Thyroid gland (tissue), 4 donors: ENCODE results near the gene BCKDHA.

Source experiments
- CTCF ChIP-seq, 6 experiments: fragments of 200-600 bp in 3 of 6; fragments of 450-650 bp in 3 of 6; sonication (generic) in 3 of 6; IDR thresholded peaks; one replicate each; pipeline ENCODE4 v1.5.1; 2016 to 2019; ENCODE audit warnings: antibody characterized with exemption in 6 of 6, mild to moderate bottlenecking in 2 of 6, inconsistent platforms in 1 of 6, moderate library complexity in 1 of 6
- POLR2A ChIP-seq, 2 donors: fragments of 450-650 bp; IDR thresholded peaks; one replicate each; pipeline ENCODE4 v1.6.1; 2017; ENCODE audit warnings: antibody characterized with exemption in 2 of 2, mild to moderate bottlenecking in 2 of 2, moderate library complexity in 1 of 2

GRCh38 chr19:41443813-41444455, 46.3 kb downstream of the BCKDHA start:
- TF ChIP-seq CTCF (IDR thresholded peaks at IDR 0.05), result no peak
- no peak for TF ChIP-seq POLR2A (IDR thresholded peaks at IDR 0.05)
